ENCODE measurements around the gene MGAT4D.
"Not testable (repeated sequence)": the region's sequence is repeated elsewhere in the genome, so short reads cannot be mapped to it uniquely, and the experiment has no call there.

The MGAT4D gene

DNA sequence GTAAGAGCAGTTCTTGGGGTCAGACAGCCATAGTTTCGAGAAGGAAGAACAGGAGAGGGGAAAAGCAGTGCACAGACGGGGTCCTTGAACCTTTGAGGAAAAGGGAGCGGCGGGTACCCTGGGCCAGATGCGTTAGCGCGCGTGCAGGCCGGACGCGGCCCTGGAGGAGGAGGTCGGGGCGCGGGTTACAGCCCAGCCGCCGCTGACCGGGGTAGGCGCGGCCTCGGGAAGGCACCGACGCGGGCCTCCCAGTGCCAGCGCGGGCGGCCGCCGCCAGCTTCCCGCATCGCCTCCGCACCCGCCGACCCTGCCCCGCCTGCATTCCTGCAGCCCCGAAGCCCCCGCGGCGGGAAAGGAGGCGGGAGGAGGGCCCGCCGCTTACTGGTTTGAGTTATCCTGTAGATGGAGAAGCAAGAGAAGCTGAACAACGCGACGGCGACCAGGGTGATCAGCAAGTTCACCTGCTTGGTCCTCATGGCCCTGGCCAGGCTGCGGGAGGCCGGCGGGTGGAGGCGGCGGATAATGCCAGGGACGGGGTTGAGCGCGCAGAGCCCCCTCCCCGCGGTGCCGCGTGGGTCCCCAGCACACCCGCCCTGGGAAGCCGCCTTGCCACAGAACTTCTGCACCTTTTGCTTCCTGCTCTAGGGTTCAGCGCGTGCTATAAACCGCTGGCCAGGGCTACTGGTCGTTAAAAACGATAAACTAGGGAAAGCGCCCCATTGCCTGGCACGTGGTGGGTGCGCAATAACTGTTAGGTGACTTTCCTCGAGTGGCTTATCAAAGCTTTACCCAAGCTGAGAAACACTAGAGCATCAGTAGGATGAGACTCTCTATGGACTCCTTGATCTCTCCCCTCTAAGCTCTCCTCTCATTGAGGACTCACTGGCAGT, at the start of gene MGAT4D:
Gene MGAT4D, minus strand, starts transcription at position 547 of the 890 bp plus-strand sequence. Its CDS starts 71 bp downstream, at position 476.
- no peak for DNase-seq

GRCh38 chr4:140533951-140534480, 35.9 kb upstream of the MGAT4D start:
- no peak for DNase-seq

- DNase-seq: no peak
Observed at GRCh38 chr4:140529434-140529833, 31.3 kb upstream of the MGAT4D start.

DNA sequence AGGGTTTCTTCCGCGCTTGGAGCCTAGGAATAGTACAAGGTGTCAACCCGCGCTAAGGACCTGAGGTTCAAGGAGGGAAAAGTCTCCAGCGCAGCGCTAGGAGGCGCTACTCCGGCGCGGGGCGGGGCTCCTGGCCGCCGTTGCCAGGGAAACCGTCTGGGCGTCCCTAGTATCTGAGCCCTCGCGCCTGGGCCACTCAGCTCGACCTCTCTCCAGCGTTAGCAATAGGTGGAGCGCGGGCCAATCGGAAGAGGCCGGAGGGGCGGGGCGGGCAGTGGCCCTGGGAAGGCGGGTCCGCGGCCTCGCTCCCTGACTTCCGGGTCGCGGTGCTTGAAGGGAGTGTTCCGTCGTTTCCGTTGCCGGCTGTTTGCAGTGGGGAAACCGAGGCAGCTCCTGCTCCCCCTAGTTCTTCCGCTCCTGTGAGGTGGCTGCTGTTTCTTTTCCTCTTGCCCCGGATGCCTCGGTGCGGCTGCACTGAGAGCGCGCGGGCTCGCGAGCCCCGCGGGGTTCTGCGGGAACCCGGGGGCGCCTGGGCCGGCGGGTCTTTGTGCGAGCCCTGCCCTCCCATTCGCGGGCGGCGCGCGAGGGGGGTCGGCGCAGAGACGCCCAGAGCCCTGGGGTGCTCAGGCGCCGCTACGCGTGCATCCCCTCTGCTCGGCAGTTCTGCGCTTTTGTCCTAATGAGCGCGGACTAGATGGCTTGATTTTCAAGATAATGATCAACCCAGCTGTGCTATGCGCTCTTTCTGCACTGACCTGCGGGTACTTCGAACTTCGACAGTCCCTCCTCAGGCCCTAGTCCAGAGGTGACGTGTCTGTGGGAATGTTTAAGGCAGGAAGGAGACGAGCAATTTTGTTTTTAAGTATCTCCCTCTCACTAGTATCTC, 26.0 kb upstream of the MGAT4D start, which contains the start of gene ELMOD2:
Gene ELMOD2, plus strand, starts transcription at position 312 of the 886 bp plus-strand sequence. CDS start 1,261 bp downstream, outside the sequence.
- DNase-seq: peak; percentile 75 to 82

GRCh38 chr4:140523370-140523856, 25.3 kb upstream of the MGAT4D start:
- no peak for DNase-seq

- DNase-seq: no peak
Observed at GRCh38 chr4:140515423-140515822, 17.3 kb upstream of the MGAT4D start.

DNA sequence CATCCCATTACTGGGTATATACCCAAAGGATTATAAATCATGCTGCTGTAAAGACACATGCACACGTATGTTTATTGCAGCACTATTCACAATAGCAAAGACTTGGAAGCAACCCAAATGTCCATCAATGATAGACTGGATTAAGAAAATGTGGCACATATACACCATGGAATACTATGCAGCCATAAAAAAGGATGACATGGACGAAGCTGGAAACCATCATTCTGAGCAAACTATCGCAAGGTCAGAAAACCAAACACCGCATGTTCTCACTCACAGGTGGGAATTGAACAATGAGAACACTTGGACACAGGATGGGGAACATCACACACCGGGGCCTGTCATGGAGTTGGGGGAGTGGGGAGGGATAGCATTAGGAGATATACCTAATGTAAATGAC, 15.7 kb upstream of the MGAT4D start:
- DNase-seq: not testable (repeated sequence)

- DNase-seq: no peak
Observed at GRCh38 chr4:140504261-140504660, 6.2 kb upstream of the MGAT4D start.

DNA sequence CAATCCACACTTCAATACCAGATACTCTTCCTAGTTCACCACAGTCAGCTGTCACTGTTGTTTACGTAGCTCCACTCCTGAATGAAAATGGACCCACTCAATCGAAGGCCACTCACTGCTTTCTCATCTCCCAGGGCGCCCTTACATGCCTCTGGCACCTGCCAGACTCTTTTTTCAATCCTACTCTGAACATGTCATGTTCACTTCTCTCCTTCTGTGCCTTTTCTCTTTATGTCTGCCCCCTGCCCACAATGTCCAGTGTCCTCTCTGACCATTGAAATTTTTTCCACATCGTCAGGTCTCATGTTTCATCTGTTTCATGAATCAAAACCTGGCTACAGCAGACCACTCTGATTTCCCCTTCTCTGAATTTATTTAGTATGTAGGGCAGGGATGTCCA, 1.3 kb upstream of the MGAT4D start:
- no peak for DNase-seq

GRCh38 chr4:140497405-140497746, 717 bp downstream of the MGAT4D start:
- DNase-seq: no peak

GRCh38 chr4:140485939-140486338, 12.2 kb downstream of the MGAT4D start:
- no peak for DNase-seq

DNA sequence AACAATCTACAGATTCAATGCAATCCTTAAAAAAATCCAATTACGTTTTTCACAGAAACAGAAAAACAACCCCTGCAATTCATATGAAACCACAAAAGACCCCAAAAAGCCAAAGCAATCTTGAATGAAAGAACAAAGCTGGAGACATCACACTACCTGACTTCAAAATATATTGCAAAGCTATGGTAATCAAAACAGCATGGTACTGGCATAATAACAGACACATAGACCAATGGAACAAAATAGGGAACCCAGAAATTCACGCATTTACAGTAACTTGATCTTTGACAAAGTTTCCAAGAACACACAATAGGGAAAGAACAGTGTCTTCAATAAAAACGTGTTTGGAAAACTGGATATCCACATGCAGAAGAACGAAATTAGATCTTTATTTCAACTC, 14.6 kb downstream of the MGAT4D start:
- DNase-seq: no peak

- DNase-seq: no peak
Observed at GRCh38 chr4:140472156-140472555, 25.9 kb downstream of the MGAT4D start.

DNA sequence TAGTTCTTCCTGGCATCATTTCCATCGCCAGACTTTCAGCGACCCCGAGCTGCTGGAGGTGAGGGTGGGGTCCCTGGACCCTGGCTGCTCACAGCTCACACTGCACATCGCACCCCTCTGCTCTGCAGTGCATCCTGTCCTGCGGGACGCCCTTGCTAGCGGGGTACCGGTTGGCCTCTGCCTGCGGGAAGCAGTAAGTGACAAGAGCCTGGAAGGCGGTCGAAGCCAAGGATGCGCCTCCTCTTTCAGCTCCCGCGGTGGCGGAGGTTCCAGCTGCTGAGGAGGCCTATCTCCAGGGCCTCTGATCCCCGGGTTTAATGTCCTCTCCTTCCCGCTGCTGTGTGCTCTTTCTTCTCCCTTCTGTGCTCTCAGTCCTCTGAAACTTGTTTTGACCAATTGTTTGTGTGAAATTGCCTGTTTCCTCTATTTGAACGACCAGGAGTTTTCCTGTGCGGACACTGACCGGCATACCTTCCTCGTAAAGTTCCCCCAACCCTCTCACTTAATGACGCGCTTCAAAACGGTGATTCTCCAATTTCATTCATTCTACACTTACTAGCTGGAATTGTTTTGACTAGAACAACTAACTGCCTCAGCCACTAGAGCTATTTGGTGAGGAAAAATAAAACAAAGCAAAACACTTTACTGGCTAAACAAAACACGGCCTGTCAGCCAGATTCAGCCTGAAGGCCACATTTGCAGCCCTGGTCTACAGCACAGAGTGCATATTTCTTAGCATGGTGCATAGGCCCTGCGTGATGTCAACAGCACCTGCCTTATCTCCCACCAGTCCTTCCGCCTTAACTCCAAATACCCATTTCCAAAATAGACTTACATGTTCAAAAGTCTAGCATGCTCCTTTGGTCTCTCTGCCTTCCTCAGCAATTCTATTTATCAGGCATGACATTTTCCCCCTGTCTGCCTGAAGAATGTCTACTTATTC, 28.0 kb downstream of the MGAT4D start:
- DNase-seq: no peak

- no peak for DNase-seq
Observed at GRCh38 chr4:140466146-140466545, 31.9 kb downstream of the MGAT4D start.

GRCh38 chr4:140463614-140464013, 34.5 kb downstream of the MGAT4D start:
- DNase-seq: no peak

- DNase-seq: no peak
Observed at GRCh38 chr4:140463182-140463581, 34.9 kb downstream of the MGAT4D start.

DNA sequence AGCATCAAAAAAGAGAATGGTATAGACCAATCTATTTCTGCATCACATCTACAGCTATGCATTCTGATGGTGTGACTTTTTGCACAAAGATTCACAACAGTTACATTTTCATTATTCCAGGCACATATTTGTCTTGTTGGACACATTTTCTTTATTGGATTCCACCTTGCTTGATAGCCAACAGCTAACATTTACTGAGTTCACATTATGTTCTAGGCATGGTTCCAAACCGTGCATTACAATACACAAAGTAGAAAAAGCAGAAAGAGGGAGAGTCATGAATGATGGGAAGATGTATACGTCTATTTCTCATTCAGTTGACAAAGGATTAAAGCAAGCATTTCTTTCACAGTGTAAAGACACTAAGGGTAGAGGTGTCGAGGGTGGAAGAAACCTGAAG, 47.7 kb downstream of the MGAT4D start:
- no peak for DNase-seq

DNA sequence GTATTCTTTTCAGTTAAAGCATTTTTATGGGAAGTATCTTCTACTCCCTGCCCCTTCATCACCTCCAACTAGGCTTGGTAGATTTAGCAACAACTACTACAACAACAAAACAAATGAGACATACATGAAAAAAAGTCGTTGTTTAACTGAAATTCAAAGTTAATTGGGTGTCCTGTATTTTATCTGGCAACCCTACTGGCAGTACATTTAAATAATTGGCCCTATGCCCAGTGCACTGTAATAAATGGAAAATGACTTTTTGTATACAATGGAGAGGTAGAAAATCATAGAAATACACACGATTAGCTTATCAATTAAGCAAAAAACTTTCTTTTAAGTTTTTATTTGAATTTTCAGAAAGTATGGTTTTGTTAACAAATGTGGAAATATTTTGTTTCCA, 49.3 kb downstream of the MGAT4D start:
- no peak for DNase-seq

GRCh38 chr4:140448162-140448561, 49.9 kb downstream of the MGAT4D start:
- no peak for DNase-seq

DNA sequence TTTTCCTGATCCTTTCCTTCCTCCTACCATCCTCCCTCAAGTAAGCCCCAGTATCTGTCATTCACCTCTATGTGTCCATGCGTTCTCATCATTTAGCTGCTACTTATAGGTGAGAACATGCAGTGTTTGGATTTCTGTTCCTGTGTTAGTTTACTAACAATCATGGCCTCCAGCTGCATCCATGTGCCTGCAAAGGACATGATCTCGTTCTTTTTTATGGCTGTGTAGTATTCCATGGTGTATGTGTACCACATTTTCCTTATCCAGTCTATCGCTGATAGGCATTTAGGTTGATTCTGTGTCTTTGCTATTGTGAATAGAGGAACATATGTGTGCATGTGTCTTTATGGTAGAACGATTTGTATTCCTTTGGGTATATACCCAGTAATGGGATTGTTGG, 53.7 kb downstream of the MGAT4D start:
- not testable (repeated sequence) for DNase-seq

- no peak for DNase-seq
Observed at GRCh38 chr4:140439644-140440142, 58.4 kb downstream of the MGAT4D start.

Data from NCI-H187 (cell line).